ENCODE data around the gene CARD10. TPM values are rescaled to one million over a fixed set of nuclear protein-coding genes. Genes with fewer than 3 reads are reported as not detected.

CARD10 gene
- polyA plus RNA-seq, 1 of the 3 experiments (the other 2 are of a cell fraction), result 14.5 TPM

DNA sequence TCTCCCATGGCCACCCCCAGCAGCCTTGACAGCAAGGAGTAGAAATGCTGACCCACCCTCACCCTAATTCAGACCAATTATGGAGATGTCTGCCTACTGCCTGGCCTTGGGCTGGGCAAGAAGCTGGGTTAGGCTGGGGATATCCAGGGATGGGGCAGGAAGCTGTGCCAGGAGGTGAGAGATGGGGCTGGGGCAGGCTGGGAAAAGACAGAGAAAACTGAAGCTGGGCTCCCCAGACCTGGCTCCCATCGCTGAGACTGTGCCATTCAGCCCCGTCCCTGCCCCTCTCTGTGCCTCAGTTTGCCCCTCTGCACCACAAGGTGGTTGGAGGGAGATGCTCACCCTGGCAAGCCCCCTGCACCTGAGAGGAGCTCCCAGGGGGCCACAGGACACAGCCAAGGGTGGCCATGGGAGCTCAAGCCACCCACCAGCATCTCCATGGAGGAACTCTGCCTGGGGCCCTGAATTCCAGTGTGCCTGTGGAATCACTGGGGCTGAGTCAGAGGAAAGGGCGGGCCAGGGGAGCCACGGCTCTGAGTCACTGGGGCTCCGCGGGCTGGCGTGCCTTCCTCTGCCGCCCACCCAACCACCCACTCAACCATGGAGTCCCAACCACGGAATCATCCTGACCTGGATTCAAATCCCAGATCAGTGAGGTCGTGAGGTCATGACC is 6.0 kb upstream of the CARD10 start (continued):
- TF ChIP-seq, protein P1, sequence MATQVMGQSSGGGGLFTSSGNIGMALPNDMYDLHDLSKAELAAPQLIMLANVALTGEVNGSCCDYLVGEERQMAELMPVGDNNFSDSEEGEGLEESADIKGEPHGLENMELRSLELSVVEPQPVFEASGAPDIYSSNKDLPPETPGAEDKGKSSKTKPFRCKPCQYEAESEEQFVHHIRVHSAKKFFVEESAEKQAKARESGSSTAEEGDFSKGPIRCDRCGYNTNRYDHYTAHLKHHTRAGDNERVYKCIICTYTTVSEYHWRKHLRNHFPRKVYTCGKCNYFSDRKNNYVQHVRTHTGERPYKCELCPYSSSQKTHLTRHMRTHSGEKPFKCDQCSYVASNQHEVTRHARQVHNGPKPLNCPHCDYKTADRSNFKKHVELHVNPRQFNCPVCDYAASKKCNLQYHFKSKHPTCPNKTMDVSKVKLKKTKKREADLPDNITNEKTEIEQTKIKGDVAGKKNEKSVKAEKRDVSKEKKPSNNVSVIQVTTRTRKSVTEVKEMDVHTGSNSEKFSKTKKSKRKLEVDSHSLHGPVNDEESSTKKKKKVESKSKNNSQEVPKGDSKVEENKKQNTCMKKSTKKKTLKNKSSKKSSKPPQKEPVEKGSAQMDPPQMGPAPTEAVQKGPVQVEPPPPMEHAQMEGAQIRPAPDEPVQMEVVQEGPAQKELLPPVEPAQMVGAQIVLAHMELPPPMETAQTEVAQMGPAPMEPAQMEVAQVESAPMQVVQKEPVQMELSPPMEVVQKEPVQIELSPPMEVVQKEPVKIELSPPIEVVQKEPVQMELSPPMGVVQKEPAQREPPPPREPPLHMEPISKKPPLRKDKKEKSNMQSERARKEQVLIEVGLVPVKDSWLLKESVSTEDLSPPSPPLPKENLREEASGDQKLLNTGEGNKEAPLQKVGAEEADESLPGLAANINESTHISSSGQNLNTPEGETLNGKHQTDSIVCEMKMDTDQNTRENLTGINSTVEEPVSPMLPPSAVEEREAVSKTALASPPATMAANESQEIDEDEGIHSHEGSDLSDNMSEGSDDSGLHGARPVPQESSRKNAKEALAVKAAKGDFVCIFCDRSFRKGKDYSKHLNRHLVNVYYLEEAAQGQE (IDR thresholded peaks at IDR 0.05; ENCODE audit: low read depth, low read length), result no peak
- TF ChIP-seq FOSL2 (IDR thresholded peaks at IDR 0.05; ENCODE audit: borderline replicate concordance, low read depth) (peak; percentile 97), SMC3 (IDR thresholded peaks at IDR 0.05; ENCODE audit: low read depth, low read length) (no peak), NRF1 (IDR thresholded peaks at IDR 0.05; ENCODE audit: low read depth, low read length) (no peak), MXI1 (IDR thresholded peaks at IDR 0.05; ENCODE audit: low read depth, low read length) (no peak), POLR2AphosphoS5 (IDR thresholded peaks at IDR 0.05; ENCODE audit: low read depth, low read length) (peak; percentile 41; the same call in 1 of the 2 replicates)
- TF ChIP-seq, protein P2, sequence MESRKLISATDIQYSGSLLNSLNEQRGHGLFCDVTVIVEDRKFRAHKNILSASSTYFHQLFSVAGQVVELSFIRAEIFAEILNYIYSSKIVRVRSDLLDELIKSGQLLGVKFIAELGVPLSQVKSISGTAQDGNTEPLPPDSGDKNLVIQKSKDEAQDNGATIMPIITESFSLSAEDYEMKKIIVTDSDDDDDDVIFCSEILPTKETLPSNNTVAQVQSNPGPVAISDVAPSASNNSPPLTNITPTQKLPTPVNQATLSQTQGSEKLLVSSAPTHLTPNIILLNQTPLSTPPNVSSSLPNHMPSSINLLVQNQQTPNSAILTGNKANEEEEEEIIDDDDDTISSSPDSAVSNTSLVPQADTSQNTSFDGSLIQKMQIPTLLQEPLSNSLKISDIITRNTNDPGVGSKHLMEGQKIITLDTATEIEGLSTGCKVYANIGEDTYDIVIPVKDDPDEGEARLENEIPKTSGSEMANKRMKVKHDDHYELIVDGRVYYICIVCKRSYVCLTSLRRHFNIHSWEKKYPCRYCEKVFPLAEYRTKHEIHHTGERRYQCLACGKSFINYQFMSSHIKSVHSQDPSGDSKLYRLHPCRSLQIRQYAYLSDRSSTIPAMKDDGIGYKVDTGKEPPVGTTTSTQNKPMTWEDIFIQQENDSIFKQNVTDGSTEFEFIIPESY (IDR thresholded peaks at IDR 0.05; ENCODE audit: borderline replicate concordance, low read depth), result no peak
- TF ChIP-seq, protein P3, sequence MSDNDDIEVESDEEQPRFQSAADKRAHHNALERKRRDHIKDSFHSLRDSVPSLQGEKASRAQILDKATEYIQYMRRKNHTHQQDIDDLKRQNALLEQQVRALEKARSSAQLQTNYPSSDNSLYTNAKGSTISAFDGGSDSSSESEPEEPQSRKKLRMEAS (IDR thresholded peaks at IDR 0.05; ENCODE audit: low read depth), result peak; percentile 65; the same call in 1 of the 2 replicates

DNA sequence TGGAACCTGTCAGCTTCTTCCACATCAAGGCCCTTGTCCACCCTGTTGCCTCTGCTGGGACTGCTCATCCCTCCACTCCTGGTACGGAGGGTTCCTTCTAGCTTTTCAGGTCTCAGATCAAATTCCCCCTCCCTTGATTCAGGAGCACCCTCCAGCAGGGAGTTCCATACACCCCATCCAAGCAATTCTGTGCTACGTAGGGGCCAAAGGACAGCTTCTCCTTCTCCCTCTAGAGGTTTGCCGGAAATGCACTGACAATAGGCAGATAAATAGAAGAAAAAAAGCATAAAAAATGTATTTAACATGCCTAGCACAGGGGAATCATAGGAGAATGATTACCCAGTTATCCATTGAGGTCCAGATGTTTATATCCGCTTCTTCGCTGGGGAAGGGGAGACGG is 3.3 kb upstream of the CARD10 start:
- Histone ChIP-seq H4K20me1 (ENCODE audit: insufficient read depth) (no peaks in the 10 kb centered on the region), H3K4me2 (no peak overlapping the region), H3K79me2 (ENCODE audit: insufficient read depth) (peaks cover 8% of the 10 kb centered on the region), H3K9me3 (no peaks in the 10 kb centered on the region), H3K27ac (ENCODE audit: low read depth in 2 of 2, low read length in 1 of 2) (no peak overlapping the region), H3K36me3 (replicated peaks in 1 of 2; ENCODE audit: control insufficient read depth in 1 of 2, insufficient read depth in 2 of 2, low read length in 1 of 2) (no peaks in the 10 kb centered on the region), H3K9me2 (no peaks in the 10 kb centered on the region), H3K4me1 (ENCODE audit: control insufficient read depth in 1 of 2, insufficient read depth in 2 of 2, low read depth in 1 of 2, low read length in 1 of 2) (peaks cover 12 to 14% of the 10 kb centered on the region in 2 experiments; a peak in 3 of 4 replicates), H3F3A (replicated peaks; ENCODE audit: insufficient read depth) (peaks cover 7% of the 10 kb centered on the region), H3K9ac (no peak overlapping the region), H3K27me3 (ENCODE audit: insufficient read depth) (no peaks in the 10 kb centered on the region), H2AFZ (ENCODE audit: low read depth) (no peak overlapping the region), H3K4me3 (ENCODE audit: low read depth in 2 of 2, low read length in 1 of 2) (no peak overlapping the region)
- TF ChIP-seq FOXM1 (IDR thresholded peaks at IDR 0.05; ENCODE audit: low read depth) (no peak), MXI1 (IDR thresholded peaks at IDR 0.05; ENCODE audit: low read depth, low read length) (no peak), EZH2phosphoT487 (IDR thresholded peaks at IDR 0.05; ENCODE audit: borderline replicate concordance, low read depth) (no peak), EP300 (IDR thresholded peaks at IDR 0.05; ENCODE audit: borderline replicate concordance in 1 of 2, low read depth in 1 of 2, low read length in 1 of 2) (no peak), RCOR1 (IDR thresholded peaks at IDR 0.05; ENCODE audit: low read length) (no peak), POLR2AphosphoS5 (IDR thresholded peaks at IDR 0.05; ENCODE audit: low read depth, low read length) (no peak)
- TF ChIP-seq, protein P1 (IDR thresholded peaks at IDR 0.05; ENCODE audit: low read depth, low read length), result no peak
- peak; percentile 19 for DNase-seq
- ChIA-PET POLR2A (no interaction called here), CTCF (interaction anchor here (0.7 to 3.3 kb wide), 8 partner anchors 13 to 70 kb away, joined by 3 to 16 read pairs (median 4); no protein-coding TSS in a partner anchor)
- WGBS (ENCODE audit: low lambda C conversion rate), result 93% methylated on average over 6 of the region's 6 CpGs

Data from SK-N-SH (cell line).